H1 (cell line): Measurements from ENCODE around the gene ETNPPL. TPM values are rescaled to one million over a fixed set of nuclear protein-coding genes. Genes with fewer than 3 reads are reported as not detected.
A peak's percentile ranks its signal among the peaks of the same experiment; 100 is the strongest.

Experiments used
- CTCF ChIA-PET: fragments of 300-600 bp; sonication (Branson Sonifier 250); formaldehyde crosslinking; loops from one replicate; lab custom pipeline; 2021; ENCODE audit not compliant: partially characterized antibody; lab: Charles Lee
- POLR2A ChIA-PET: fragments of 300-600 bp; sonication (Branson Sonifier 250); formaldehyde crosslinking; loops from one replicate; lab custom pipeline; 2021; ENCODE audit warnings: inconsistent platforms; ENCODE audit not compliant: partially characterized antibody; lab: Charles Lee
- DNase-seq, 2 experiments: peaks; one replicate each; pipeline versions ENCODE4 v3.0.0 to v3.0.0-alpha.2; 2010 to 2022; ENCODE audit warnings: low spot score in 2 of 2, low read depth in 1 of 2, mixed read lengths in 1 of 2
- FAIRE-seq: peaks from 2 replicates; lab custom pipeline; 2011; peaks lifted over from hg19 to GRCh38; lab: Jason Lieb, UNC
- H2AFZ ChIP-seq: 2 replicates; pipeline ENCODE4 v1.8.1; 2012; ENCODE audit warnings: low read length, inconsistent platforms
- H2AK5ac ChIP-seq: 2 replicates; pipeline ENCODE4 v1.6.1; 2013; ENCODE audit warnings: low read depth, low read length
- H2BK120ac ChIP-seq: replicated peaks from 2 replicates; pipeline ENCODE3; 2013; ENCODE audit warnings: low read depth, low read length, inconsistent platforms
- H2BK12ac ChIP-seq: 2 replicates; pipeline ENCODE4 v1.6.1; 2013; ENCODE audit warnings: low read depth, low read length
- H2BK15ac ChIP-seq: 2 replicates; pipeline ENCODE4 v1.6.1; 2013; ENCODE audit warnings: low read length
- H2BK20ac ChIP-seq: 2 replicates; pipeline ENCODE4 v1.6.1; 2013; ENCODE audit warnings: low read length
- H2BK5ac ChIP-seq: 2 replicates; pipeline ENCODE4 v1.6.1; 2013; ENCODE audit warnings: low read depth, low read length
- H3K14ac ChIP-seq: 2 replicates; pipeline ENCODE4 v1.6.1; 2013; ENCODE audit warnings: inconsistent platforms; ENCODE audit not compliant: insufficient read length
- H3K18ac ChIP-seq: 2 replicates; pipeline ENCODE4 v1.6.1; 2013; ENCODE audit warnings: low read length; ENCODE audit errors: extremely low read depth
- H3K23ac ChIP-seq: 2 replicates; pipeline ENCODE4 v1.6.1; 2013; ENCODE audit warnings: inconsistent platforms; ENCODE audit not compliant: insufficient read length
- H3K23me2 ChIP-seq: 2 replicates; pipeline ENCODE4 v1.6.1; 2013; ENCODE audit warnings: low read depth, low read length
- H3K27ac ChIP-seq: 2 replicates; pipeline ENCODE4 v1.6.1; 2011; ENCODE audit warnings: low read depth, low read length, inconsistent platforms
- H3K27me3 ChIP-seq, 4 experiments: replicated peaks in 1 of 4; 1 replicate in 1 of 4; 2 replicates in 3 of 4; pipeline versions ENCODE4 v1.6.1 to v1.8.1; 2011 to 2013; ENCODE audit warnings: low read length in 3 of 4, mild to moderate bottlenecking in 3 of 4, inconsistent platforms in 2 of 4, mixed read lengths in 2 of 4, moderate library complexity in 1 of 4; ENCODE audit not compliant: control insufficient read depth in 3 of 4, insufficient read depth in 3 of 4; ENCODE audit errors: extremely low read depth in 1 of 4
- H3K36me3 ChIP-seq, 4 experiments: 2 replicates each; pipeline versions ENCODE4 v1.6.1 to v1.8.1; 2011 to 2013; ENCODE audit warnings: mild to moderate bottlenecking in 4 of 4, low read length in 3 of 4, moderate library complexity in 2 of 4, control low read depth in 1 of 4, inconsistent platforms in 1 of 4; ENCODE audit not compliant: insufficient read depth in 4 of 4, control insufficient read depth in 2 of 4
- H3K4ac ChIP-seq: replicated peaks from 2 replicates; pipeline ENCODE3; 2013; ENCODE audit warnings: low read length, low read depth, mixed read lengths, inconsistent platforms; ENCODE audit not compliant: insufficient read length
- H3K4me1 ChIP-seq, 4 experiments: replicated peaks in 1 of 4; 1 replicate in 1 of 4; 2 replicates in 3 of 4; pipeline versions ENCODE4 v1.6.1 to v1.8.1; 2011 to 2013; ENCODE audit warnings: low read length in 3 of 4, inconsistent platforms in 2 of 4, mixed read lengths in 1 of 4; ENCODE audit not compliant: insufficient read depth in 4 of 4, control insufficient read depth in 3 of 4
- H3K4me2 ChIP-seq, 2 experiments: 2 replicates each; pipeline versions ENCODE4 v1.6.1 to v1.8.1; 2011 to 2013; ENCODE audit warnings: low read depth in 2 of 2, low read length in 2 of 2, control low read depth in 1 of 2, inconsistent platforms in 1 of 2, mild to moderate bottlenecking in 1 of 2; ENCODE audit not compliant: insufficient read depth in 1 of 2
- H3K4me3 ChIP-seq, 4 experiments: fragments of 200-600, 300-600 bp in 1 of 4; sonication (generic), shearing (Covaris generic), sonication (Bioruptor Twin) in 1 of 4; 2 replicates each; pipeline versions ENCODE4 v1.5.1 to v1.8.1; 2011 to 2016; ENCODE audit warnings: low read length in 4 of 4, low read depth in 3 of 4, control low read depth in 2 of 4, inconsistent platforms in 2 of 4, mild to moderate bottlenecking in 2 of 4, mixed read lengths in 1 of 4, moderate library complexity in 1 of 4; ENCODE audit not compliant: insufficient read depth in 2 of 4; ENCODE audit errors: extremely low read depth in 1 of 4
- H3K56ac ChIP-seq: replicated peaks from 2 replicates; pipeline ENCODE3; 2013; ENCODE audit warnings: low read depth, mild to moderate bottlenecking, mixed read lengths, low read length, inconsistent platforms; ENCODE audit not compliant: insufficient read length
- H3K79me1 ChIP-seq: 2 replicates; pipeline ENCODE4 v1.6.1; 2013; ENCODE audit warnings: low read depth, low read length, control low read depth
- H3K79me2 ChIP-seq, 2 experiments: 2 replicates each; pipeline versions ENCODE4 v1.6.1 to v1.8.1; 2012 to 2013; ENCODE audit warnings: low read length in 2 of 2, mild to moderate bottlenecking in 2 of 2, inconsistent platforms in 1 of 2; ENCODE audit not compliant: insufficient read depth in 2 of 2, control insufficient read depth in 1 of 2
- H3K9ac ChIP-seq, 4 experiments: replicated peaks in 1 of 4; 1 replicate in 1 of 4; 2 replicates in 3 of 4; pipeline versions ENCODE4 v1.6.1 to v1.8.1; 2011 to 2013; ENCODE audit warnings: low read depth in 3 of 4, low read length in 3 of 4, control low read depth in 2 of 4, mild to moderate bottlenecking in 2 of 4, moderate library complexity in 2 of 4, inconsistent platforms in 1 of 4; ENCODE audit errors: extremely low read depth in 1 of 4
- H3K9me3 ChIP-seq, 2 experiments: 2 replicates each; pipeline versions ENCODE4 v1.6.1 to v1.8.1; 2012 to 2013; ENCODE audit warnings: mild to moderate bottlenecking in 2 of 2, moderate library complexity in 2 of 2, control low read depth in 1 of 2, inconsistent platforms in 1 of 2, low read depth in 1 of 2, low read length in 1 of 2, mixed read lengths in 1 of 2; ENCODE audit not compliant: insufficient read depth in 2 of 2
- H4K20me1 ChIP-seq, 2 experiments: replicated peaks in 1 of 2; 2 replicates each; pipeline versions ENCODE3 to v1.8.1; 2011 to 2013; ENCODE audit warnings: inconsistent platforms in 2 of 2, low read length in 2 of 2, mild to moderate bottlenecking in 1 of 2; ENCODE audit not compliant: insufficient read depth in 2 of 2, control insufficient read depth in 1 of 2
- H4K5ac ChIP-seq: 2 replicates; pipeline ENCODE4 v1.6.1; 2013; ENCODE audit warnings: low read length, low read depth, mixed read lengths, inconsistent platforms; ENCODE audit not compliant: insufficient read length
- H4K8ac ChIP-seq: 2 replicates; pipeline ENCODE4 v1.8.0; 2013; ENCODE audit warnings: mild to moderate bottlenecking, moderate library complexity, low read length, inconsistent platforms; ENCODE audit not compliant: insufficient read depth; ENCODE audit errors: extremely low read depth
- H4K91ac ChIP-seq: replicated peaks from 2 replicates; pipeline ENCODE3; 2013; ENCODE audit warnings: low read length, mixed read lengths, inconsistent platforms; ENCODE audit not compliant: insufficient read length
- CREB1 ChIP-seq: IDR thresholded peaks from 2 replicates; pipeline ENCODE4 v1.6.1; 2012; ENCODE audit warnings: inconsistent platforms
- POU5F1 ChIP-seq: IDR thresholded peaks from 2 replicates; pipeline ENCODE4 v1.6.1; 2011; ENCODE audit warnings: low read depth, mild to moderate bottlenecking, low read length, moderate library complexity
- RAD21 ChIP-seq, 2 experiments: IDR thresholded peaks in 1 of 2; conservative IDR thresholded peaks in 1 of 2; 2 replicates each; pipeline ENCODE4 v1.6.1; 2011; ENCODE audit warnings: low read depth in 2 of 2, low read length in 2 of 2, improper control_type of control experiment in 1 of 2, inconsistent platforms in 1 of 2, mild to moderate bottlenecking in 1 of 2, moderate library complexity in 1 of 2
- WGBS, 2 experiments: shearing (Covaris generic) in 1 of 2; methylation state at CpG; one replicate each; pipeline versions ENCODE4 v1.1.6 to v1.1.7; 2013 to 2015; ENCODE audit warnings: low lambda C conversion rate in 2 of 2, mixed read lengths in 2 of 2, inconsistent platforms in 1 of 2, low coverage in 1 of 2, missing lambda C conversion rate in 1 of 2; ENCODE audit not compliant: insufficient replicate concordance in 2 of 2, insufficient coverage in 1 of 2, insufficient read length in 1 of 2; ENCODE audit errors: extremely low coverage in 1 of 2, missing lambda C conversion rate in 1 of 2; 5-methylcytosine and 5-hydroxymethylcytosine counted together
- polyA plus RNA-seq, 7 experiments: library from polyadenylated mRNA; depleted of rRNA in 3 of 7; stranded (reverse) in 5 of 7; unstranded in 2 of 7; fragments of >200 nt in 5 of 7; fragments of 200-250 nt in 2 of 7; gene quantifications; 1 replicate in 5 of 7; 2 replicates in 1 of 7; 4 replicates in 1 of 7; pipeline versions ENCODE4 v1.2.1 to v1.2.3, GENCODE V29; 2011 to 2013; ENCODE audit warnings: missing spikeins in 2 of 7, mixed read lengths in 2 of 7
- total RNA-seq: library from RNA; stranded (reverse); fragmentation: NEBNext Ultra II Directional; extraction: Animal tissue kit (Norgen Biotek cat#: 25700); gene quantifications from 2 replicates; pipeline ENCODE4 v1.2.1, GENCODE V29; 2021
- TF ChIP-seq, protein P1 (sequence below), 3 experiments: IDR thresholded peaks; 1 replicate in 2 of 3; 2 replicates in 1 of 3; pipeline versions ENCODE4 v1.5.1 to v1.6.1; 2011; ENCODE audit warnings: low read length in 3 of 3, mild to moderate bottlenecking in 3 of 3, inconsistent platforms in 2 of 3, low read depth in 1 of 3, moderate library complexity in 1 of 3; ENCODE audit not compliant: insufficient read depth in 1 of 3; ENCODE audit errors: control extremely low read depth in 1 of 3

ETNPPL gene
- total and polyA plus RNA-seq, 2 of the 8 experiments (the other 6 are each of a cell fraction or from before 2014, with no cell fraction given), result 0.80 to 2.5 TPM

DNA sequence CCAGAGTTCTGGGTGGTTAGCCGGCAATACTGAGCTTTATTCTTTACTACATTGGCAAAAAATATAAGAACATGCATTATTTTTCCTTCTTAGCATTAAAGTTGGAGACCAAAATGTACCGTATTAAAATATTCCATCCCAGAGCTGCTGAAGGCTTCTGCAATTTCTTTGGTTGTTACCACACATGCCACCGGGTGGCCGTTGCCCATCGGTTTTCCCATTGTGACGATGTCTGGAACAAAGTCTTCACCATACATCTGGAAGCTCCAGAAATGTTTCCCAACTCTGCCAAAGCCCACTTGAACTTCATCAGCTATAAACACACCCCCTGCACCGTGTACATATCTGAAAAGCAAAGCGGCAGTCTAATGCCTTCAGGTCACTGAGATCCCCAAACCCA lies 13.7 kb downstream of the ETNPPL start:
- Histone ChIP-seq H3K18ac (no peak overlapping the region), H3K9ac (no peak overlapping the region), H4K8ac (no peak overlapping the region), H2BK12ac (no peak overlapping the region), H2BK15ac (no peak overlapping the region), H3K36me3 (no peaks in the 10 kb centered on the region), H3K14ac (no peak overlapping the region), H2BK5ac (no peak overlapping the region), H3K9me3 (no peaks in the 10 kb centered on the region), H4K91ac (no peak overlapping the region), H3K56ac (no peak overlapping the region), H3K4me2 (no peak overlapping the region), H3K23ac (no peak overlapping the region), H4K5ac (no peak overlapping the region), H2AK5ac (no peak overlapping the region), H3K4me1 (no peaks in the 10 kb centered on the region), H4K20me1 (peaks cover 0 to 2% of the 10 kb centered on the region in 2 experiments), H3K79me1 (no peaks in the 10 kb centered on the region), H2BK120ac (no peak overlapping the region), H3K4me3 (no peak overlapping the region), H2AFZ (no peak overlapping the region), H2BK20ac (no peak overlapping the region), H3K4ac (no peak overlapping the region), H3K79me2 (no peaks in the 10 kb centered on the region), H3K27ac (no peak overlapping the region), H3K27me3 (no peaks in the 10 kb centered on the region), H3K23me2 (no peaks in the 10 kb centered on the region)
- FAIRE-seq, result no peak
- no peak for DNase-seq
- CTCF ChIA-PET, result interaction anchor here (0.6 to 2.2 kb wide), 10 partner anchors 10 to 614 kb away, joined by 3 to 14 read pairs (median 4); partner anchors contain the start of gene ETNPPL
- WGBS, 2 experiments, result 89% methylated on average over 8 of the region's 8 CpGs; no CpG with 5 or more reads in 1 of the 2 experiments
- POLR2A ChIA-PET, result no interaction called here
- TF ChIP-seq CREB1 (no peak), RAD21 (IDR thresholded peaks at IDR 0.05 in 1 of 2, conservative IDR thresholded peaks at IDR 0.05 in 1 of 2; ENCODE audit: low read depth in 2 of 2, low read length in 2 of 2) (peak in 1 of 2 experiments; percentile 21; a peak in 1 of 4 replicates), POU5F1 (no peak)
- TF ChIP-seq, protein P1, sequence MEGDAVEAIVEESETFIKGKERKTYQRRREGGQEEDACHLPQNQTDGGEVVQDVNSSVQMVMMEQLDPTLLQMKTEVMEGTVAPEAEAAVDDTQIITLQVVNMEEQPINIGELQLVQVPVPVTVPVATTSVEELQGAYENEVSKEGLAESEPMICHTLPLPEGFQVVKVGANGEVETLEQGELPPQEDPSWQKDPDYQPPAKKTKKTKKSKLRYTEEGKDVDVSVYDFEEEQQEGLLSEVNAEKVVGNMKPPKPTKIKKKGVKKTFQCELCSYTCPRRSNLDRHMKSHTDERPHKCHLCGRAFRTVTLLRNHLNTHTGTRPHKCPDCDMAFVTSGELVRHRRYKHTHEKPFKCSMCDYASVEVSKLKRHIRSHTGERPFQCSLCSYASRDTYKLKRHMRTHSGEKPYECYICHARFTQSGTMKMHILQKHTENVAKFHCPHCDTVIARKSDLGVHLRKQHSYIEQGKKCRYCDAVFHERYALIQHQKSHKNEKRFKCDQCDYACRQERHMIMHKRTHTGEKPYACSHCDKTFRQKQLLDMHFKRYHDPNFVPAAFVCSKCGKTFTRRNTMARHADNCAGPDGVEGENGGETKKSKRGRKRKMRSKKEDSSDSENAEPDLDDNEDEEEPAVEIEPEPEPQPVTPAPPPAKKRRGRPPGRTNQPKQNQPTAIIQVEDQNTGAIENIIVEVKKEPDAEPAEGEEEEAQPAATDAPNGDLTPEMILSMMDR (IDR thresholded peaks at IDR 0.05; ENCODE audit: control extremely low read depth in 1 of 3, insufficient read depth in 1 of 3, low read depth in 1 of 3, low read length in 3 of 3), result peak; percentile 29 to 43 (median 34); a peak in 3 of 4 replicates
